Skin epidermis (tissue), 12 donors: Measurements from ENCODE around the gene PCSK7.
"Not testable (repeated sequence)": the region's sequence is repeated elsewhere in the genome, so short reads cannot be mapped to it uniquely, and the experiment has no call there.

Source experiments
- H3K27ac ChIP-seq, 21 experiments: fragments of 200-600 bp; sonication (generic) in 11 of 21; one replicate each; pipeline ENCODE4 v1.5.0; 2020; ENCODE audit warnings: mild to moderate bottlenecking in 3 of 21, inconsistent platforms in 2 of 21, moderate library complexity in 2 of 21
- H3K4me3 ChIP-seq, 7 experiments: fragments of 200-600 bp; sonication (generic) in 2 of 7; one replicate each; pipeline ENCODE4 v1.5.0; 2020; ENCODE audit warnings: inconsistent platforms in 2 of 7, mild to moderate bottlenecking in 2 of 7, moderate library complexity in 1 of 7

PCSK7 gene, protein sequence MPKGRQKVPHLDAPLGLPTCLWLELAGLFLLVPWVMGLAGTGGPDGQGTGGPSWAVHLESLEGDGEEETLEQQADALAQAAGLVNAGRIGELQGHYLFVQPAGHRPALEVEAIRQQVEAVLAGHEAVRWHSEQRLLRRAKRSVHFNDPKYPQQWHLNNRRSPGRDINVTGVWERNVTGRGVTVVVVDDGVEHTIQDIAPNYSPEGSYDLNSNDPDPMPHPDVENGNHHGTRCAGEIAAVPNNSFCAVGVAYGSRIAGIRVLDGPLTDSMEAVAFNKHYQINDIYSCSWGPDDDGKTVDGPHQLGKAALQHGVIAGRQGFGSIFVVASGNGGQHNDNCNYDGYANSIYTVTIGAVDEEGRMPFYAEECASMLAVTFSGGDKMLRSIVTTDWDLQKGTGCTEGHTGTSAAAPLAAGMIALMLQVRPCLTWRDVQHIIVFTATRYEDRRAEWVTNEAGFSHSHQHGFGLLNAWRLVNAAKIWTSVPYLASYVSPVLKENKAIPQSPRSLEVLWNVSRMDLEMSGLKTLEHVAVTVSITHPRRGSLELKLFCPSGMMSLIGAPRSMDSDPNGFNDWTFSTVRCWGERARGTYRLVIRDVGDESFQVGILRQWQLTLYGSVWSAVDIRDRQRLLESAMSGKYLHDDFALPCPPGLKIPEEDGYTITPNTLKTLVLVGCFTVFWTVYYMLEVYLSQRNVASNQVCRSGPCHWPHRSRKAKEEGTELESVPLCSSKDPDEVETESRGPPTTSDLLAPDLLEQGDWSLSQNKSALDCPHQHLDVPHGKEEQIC

DNA sequence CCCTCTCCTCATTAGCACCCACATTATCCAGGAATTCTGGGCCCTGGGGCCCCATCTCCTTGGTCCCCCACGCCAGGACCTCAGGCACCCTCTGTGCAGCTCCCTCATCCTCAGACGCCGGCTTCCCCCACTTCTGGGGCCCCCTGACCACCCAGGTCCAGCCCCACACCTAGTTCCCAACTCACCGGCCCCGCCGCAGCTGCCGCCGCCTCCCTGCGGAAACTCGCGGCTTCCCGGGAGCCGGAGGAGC lies at the start of gene PCSK7:
Gene PCSK7 (minus strand): TSS at position 232 of the 250 bp plus-strand sequence. CDS start 2,229 bp downstream, outside the sequence.
- peak within 1 kb of the TSS; percentile 89 to 99 (median 95) for H3K27ac ChIP-seq
- H3K4me3 ChIP-seq: peak within 1 kb of the TSS; percentile 73 to 96 (median 94)

- Histone ChIP-seq H3K4me3 (no peak overlapping the region), H3K27ac (peak overlapping the region in 6 of 21 experiments; percentile 29 to 76 (median 54))
Measured at GRCh38 chr11:117281159-117281558, 49.3 kb upstream of the PCSK7 start.

DNA sequence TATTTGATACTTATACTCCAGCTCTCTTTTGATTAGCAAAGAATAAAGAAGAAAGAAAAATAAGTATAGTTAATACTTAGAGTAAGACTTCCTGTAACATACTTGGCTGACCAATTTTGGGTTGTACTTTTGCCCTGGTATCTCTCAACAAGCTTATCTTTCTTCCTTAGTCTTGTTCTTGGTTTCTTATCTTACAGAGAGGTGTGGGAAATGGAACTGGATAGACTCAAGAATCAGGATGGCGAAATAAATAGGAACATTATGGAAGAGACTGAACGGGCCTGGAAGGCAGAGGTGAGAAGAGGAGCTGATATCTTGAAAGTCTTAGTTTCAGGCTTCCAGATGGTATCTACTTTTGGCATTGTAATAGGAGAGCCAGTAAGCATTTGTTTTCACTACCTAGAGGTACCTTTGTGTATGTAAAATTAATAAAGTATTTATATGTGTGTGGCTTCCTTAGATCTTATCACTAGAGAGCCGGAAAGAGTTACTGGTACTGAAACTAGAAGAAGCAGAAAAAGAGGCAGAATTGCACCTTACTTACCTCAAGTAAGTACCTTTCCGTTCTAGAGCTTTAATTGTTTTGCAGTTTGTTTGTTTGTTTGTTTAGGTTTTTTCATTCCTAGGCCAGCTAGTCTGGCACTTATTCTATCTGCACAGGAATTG lies 48.0 kb upstream of the PCSK7 start:
- H3K27ac ChIP-seq: peak overlapping the region in 9 of 21 experiments; percentile 18 to 76 (median 53)
- peak overlapping the region in 1 of 7 experiments; percentile 3 for H3K4me3 ChIP-seq

DNA sequence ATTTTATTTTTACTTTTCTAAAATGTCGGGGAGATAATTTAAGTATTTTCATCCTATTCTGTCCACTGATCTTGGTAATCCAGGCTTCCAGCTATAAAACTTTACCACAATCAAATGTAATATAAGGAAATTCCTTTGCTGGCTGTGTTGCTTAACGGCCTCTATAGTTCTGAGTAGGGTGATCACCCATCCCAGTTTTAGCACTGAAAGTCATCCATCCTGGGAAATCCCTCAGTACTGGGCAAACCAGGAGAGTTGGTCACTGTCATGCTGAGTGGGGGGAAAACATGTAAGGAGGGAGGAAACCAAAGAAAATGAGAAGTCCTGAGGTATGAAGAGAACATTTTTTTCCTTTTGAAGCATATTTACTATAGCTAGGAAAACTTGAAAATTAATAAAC lies 46.5 kb upstream of the PCSK7 start:
- Histone ChIP-seq H3K27ac (peak overlapping the region in 2 of 21 experiments; percentile 12 to 76), H3K4me3 (no peak overlapping the region)

DNA sequence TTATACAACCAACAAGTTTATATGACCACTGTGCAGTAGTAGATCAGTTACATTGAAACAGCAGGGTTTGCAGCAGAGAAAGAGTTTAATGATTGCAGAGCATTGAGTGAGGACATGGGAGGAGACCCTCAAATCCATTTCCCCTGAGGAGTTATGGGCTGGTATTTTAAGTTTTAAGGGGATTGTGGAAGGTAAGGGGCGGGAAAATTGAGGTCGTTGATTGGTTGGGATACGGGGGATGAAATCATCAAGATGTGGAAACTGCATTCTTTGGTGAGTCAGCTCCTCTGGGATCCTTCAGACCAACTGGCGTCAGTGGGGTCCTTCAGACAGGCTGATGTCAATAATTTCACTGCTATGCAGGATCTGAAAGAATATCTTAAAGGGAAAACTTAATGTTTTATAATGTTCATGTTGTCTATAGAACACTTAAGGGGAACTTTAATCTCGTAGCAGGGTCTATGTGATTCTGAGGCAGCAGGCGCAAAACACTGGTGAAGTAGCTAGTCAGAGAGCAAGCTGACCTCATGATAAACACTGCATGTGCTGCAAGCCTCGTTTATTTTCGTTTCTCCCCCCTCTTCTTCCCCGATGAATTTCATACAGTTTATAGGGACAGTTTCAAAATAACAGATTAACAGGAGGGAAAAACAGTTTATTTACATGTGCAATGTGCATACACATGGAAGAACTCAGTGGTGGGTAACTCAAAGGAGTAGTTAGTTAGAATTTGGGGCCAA lies 41.8 kb upstream of the PCSK7 start:
- H3K4me3 ChIP-seq: no peak overlapping the region
- H3K27ac ChIP-seq: no peak overlapping the region

DNA sequence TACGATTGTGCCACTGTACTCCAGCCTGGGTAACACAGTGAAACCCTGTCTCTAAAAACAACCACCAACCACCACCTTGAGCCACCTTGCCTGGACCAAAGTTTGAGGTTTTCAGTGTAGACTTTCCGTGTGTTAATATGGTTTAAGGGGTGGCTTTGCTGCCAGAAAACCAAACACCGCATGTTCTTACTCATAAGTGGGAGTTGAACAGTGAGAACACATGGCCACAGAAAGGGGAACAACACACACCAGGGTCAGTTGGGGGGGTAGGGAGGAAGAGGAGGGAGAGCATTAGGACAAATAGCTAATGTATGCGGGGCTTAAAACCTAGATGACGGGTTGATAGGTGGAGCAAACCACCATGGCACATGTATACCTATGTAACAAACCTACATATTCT lies 40.3 kb upstream of the PCSK7 start:
- not testable (repeated sequence) for H3K27ac ChIP-seq, H3K4me3 ChIP-seq

- Histone ChIP-seq H3K27ac (no peak overlapping the region), H3K4me3 (no peak overlapping the region)
Measured at GRCh38 chr11:117271208-117271607, 39.3 kb upstream of the PCSK7 start.

GRCh38 chr11:117269856-117270255 lies 38.0 kb upstream of the PCSK7 start:
- no peak overlapping the region for H3K27ac ChIP-seq
- no peak overlapping the region for H3K4me3 ChIP-seq

- no peak overlapping the region for H3K27ac ChIP-seq
- H3K4me3 ChIP-seq: no peak overlapping the region
Measured at GRCh38 chr11:117265745-117266144, 33.9 kb upstream of the PCSK7 start.

GRCh38 chr11:117264624-117265323 lies 32.9 kb upstream of the PCSK7 start:
- not testable (repeated sequence) for H3K27ac ChIP-seq, H3K4me3 ChIP-seq

- H3K27ac ChIP-seq: no peak overlapping the region
- no peak overlapping the region for H3K4me3 ChIP-seq
Measured at GRCh38 chr11:117259417-117259816, 27.5 kb upstream of the PCSK7 start.

DNA sequence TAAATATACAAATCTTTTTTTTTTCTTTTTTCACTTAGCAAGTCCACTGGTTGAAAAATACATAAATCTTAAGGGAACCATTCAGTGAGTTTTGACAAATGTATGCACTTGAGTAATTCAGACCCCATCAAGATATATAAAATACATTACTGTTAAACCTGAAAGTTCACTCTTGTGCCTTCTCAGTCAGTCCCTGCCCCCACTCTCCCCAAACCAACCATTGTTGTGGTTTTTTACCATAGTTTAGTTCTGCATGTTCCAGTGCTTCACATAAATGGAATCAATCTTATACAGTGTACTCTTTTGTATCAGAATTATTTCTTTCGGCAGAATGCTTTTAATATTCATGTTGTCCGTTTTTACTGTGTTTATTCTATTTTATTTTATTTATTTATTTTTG lies 26.7 kb upstream of the PCSK7 start:
- H3K4me3 ChIP-seq: no peak overlapping the region
- peak overlapping the region in 1 of 21 experiments; percentile 29 for H3K27ac ChIP-seq

- H3K27ac ChIP-seq: no peak overlapping the region
- no peak overlapping the region for H3K4me3 ChIP-seq
Measured at GRCh38 chr11:117256573-117256972, 24.7 kb upstream of the PCSK7 start.

DNA sequence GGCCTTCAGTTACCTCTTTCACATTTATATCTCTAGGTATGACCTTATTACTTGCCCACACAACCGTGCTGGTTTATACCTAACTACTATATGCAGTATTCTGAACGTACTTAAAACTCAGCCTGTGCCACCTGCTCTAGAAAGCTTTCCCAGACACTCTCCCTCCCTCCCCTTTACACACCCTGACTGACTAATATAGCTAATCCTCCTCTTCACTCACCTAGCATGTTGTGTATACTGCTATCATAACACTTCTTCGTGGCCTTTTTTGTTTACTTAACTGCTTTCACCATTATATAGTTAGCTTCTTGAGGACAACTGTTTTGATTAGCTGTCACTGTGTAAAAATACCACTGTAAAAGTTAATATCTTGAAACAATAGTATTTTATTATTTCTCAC lies 24.1 kb upstream of the PCSK7 start:
- Histone ChIP-seq H3K4me3 (no peak overlapping the region), H3K27ac (no peak overlapping the region)

DNA sequence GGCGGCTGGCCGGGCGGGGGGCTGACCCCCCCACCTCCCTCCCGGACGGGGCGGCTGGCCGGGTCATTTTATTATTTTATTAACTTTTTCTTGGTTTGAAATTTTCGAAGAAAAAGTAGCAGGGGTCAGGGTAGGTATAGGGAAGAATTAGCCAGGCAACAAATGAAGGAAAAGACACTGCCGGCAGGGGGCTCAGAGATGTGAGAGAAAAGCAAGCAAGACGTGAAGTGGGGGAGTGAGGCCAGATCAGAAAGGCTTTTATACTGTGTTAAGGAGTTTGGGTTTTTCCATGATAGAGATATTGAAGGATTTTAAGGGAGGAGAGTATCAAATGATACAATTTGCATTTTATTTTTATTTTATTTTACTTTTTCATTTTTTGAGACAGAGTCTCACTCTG lies 19.6 kb upstream of the PCSK7 start:
- Histone ChIP-seq H3K4me3 (no peak overlapping the region), H3K27ac (no peak overlapping the region)

DNA sequence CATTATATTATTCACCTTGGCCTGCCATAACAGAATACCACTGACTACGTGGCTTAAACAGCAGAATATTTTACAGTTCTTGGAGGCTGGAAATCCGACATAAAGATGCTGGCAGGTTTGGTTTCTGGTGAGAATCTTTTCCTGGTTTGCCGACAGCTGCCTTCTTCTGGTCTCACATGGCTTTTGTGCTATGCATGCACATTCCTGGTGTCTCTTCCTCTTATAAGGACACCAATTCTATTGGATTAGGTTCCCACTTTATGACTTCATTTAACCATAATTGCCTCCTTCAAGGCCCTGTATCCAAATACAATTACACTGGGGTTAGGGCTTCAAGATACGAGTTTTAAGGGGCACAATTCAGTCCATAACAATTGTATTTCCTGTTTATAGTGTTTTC lies 17.7 kb upstream of the PCSK7 start:
- Histone ChIP-seq H3K27ac (no peak overlapping the region), H3K4me3 (no peak overlapping the region)

GRCh38 chr11:117248341-117248740 lies 16.5 kb upstream of the PCSK7 start:
- no peak overlapping the region for H3K4me3 ChIP-seq
- H3K27ac ChIP-seq: no peak overlapping the region

DNA sequence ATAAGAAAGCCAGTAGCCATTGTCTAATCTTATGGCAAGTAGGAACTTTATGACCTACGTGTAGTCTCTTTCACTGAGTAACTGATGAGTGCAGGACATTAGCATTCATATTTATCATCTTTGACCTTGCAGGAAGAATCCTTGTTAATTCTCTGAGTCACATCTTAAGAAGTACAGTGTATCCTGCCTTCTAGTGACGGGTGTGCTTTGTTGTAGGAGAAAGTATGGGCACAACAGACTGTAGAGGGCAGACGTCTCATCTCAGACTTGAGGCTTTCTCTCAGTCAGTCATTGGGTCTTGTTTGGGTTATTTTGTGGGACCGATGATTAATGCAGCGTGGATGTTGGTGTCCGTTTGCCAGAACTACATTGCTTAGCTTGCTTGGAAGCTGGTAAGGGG lies 7.4 kb upstream of the PCSK7 start:
- Histone ChIP-seq H3K4me3 (no peak overlapping the region), H3K27ac (no peak overlapping the region)

DNA sequence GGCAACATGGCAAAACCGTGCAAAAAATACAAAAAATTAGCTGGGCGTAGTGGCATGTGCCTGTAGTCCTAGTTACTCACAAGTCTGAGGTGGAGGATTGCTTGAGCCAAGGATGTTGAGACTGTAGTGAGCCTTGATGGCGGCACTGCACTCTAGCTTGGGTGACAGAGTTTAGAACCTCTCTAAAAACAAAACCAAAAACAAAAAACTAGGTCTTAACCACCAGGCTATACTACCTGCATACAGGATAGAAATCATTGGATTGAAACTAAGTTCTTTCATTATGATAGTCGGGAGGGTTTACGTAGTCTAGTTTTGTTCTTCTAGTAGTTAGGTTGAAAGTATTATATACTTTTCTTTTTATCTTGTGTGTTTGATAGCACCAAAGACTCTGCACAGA lies 6.3 kb upstream of the PCSK7 start:
- Histone ChIP-seq H3K27ac (no peak overlapping the region), H3K4me3 (no peak overlapping the region)
